Measurements from ENCODE around the gene HERC5.

HERC5 gene

DNA sequence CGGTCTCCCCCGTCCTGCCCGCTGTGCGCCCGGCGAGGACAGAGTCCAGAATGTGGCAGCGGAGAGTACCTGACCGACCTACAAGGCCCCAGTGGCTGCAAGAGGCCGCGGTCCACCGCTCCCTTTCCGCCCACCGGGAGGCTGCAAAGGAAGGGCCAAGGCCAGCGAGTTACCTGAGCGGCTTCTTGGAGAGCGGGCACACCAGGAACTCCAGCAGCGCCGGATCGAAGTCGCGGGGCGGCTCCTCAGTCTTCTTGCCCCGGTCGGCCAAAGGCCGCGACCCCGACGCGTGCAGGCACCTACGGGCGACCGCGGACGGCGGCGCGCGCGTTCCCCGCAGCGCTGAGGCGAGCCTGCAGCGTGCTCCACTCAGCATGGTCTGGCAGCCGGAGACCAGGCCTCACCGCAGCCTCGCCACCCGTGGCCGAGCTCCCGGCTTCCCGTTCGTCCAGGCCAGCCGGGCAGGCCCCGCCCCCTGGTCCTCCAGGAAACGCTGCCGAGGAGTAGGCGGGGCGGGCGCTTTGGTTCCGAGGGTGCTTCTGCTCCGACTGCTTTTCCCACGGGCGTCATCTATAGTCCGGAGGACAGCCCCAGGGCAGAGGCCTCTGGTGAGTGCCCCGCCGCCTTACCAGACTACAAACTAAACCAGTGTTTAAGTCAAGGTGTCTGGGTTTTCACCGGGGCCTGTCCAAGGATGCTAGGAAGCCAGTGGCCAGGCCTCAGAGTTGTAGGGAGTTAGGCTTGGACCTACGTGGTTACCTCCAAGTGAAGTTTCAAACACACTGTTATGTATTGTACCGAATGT lies 66.6 kb downstream of the HERC5 start, which contains the start of gene PYURF:
TSS of gene PYURF (minus strand) at position 452 of the 805 bp plus-strand sequence. CDS start at position 376, 76 bp downstream.
- DNase-seq: peak; percentile 71 to 72

DNA sequence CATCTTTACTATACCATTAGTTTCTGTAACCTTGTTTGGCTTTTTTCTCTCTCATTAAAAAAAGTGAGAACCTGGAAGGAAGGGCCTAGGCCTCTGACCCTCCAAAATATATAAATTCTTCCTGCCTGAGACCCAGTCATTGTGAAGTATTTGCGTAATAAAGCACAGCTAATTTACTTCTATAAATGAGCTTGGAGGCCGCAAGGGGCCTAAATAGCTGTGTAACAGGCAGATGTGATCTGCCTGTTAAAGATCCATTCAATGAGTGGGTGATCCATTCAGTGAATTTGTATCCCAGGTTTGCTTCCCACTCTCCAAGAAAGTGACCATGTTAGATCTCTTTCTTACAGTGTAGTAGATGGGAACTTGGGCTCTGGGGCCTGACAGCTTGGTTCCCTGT lies 67.3 kb downstream of the HERC5 start:
- DNase-seq: no peak

DNA sequence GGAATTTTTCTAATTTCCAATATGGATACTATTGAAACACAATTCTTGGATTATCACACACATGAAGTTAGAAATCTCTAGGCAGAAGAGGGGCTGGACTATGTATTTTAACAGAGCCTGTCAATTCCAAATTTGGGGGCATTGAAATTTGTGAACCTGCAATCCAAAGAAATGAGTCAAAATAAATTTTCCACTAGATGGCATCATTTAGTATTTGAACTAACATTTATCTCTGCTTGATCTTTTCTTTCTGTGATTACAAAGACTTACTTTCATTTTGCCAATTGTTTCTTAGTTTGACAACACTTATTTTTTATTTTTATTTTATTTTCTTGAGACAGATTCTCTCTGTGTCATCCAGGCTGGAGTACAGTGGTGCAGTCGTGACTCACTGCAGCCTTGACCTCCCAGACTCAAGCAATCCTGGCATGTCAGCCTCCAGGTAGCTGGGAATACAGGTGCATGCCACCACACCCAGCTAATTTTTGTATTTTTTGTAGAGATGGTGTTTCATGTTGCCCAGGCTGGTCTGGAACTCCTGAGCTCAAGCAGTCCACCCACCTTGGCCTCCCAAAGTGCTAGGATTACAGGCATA lies 69.4 kb downstream of the HERC5 start:
- DNase-seq: no peak

DNA sequence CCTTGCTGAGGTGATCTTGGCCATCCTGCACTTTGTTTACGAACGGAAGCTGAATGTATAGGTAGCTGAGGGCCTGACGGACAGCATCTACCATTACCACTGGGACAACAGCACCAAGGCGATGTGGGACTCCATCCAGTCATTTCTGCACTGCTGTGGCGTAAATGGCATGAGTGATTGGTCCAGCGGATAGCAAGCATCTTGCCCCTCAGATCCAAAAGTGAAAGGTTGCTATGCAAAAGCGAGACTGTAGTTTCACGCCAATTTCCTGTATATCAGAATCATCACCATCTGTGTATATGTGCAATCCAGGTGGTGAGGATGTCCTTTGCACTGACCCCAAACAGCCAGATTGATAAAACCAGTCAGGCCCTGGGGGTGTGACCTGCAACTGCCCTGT lies 70.9 kb downstream of the HERC5 start:
- DNase-seq: no peak

DNA sequence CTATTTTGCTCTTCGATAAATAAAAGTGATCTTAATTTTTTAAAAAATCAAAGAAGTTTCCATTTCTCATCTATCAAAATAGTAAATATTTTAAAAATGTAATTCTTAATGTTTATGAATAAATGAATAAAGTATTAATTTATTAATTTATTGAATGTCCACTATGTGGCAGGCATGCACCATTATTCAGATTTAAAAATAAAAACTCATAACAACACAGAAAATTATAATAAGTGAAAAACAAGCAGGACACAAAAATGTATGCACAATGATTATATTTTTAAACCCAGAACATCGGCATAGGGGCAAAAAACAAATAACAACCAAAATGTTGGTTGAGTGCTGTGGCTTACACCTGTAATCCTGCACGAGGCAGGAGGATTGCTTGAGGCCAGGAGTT lies 71.9 kb downstream of the HERC5 start:
- no peak for DNase-seq

DNA sequence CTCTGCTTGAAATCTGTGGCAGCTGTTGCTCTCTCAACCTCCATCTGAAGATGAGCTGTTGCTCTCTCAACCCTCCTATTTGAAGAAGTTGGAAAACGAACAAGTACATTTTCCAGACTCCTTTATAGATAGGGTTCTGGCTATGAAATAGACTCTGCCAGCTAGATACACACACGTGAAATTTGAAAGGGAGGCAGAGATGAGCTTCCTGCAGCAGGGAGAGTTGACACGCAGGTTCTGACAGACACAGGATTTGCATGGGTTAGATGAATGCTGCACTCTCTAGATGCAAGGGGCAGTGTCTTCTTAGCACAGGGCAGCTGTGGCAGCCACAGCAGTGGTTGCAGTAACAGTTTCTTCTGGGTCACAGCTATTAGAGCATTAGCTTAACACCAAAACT lies 74.6 kb downstream of the HERC5 start:
- no peak for DNase-seq

- DNase-seq: no peak
Measured at GRCh38 chr4:88533088-88533790, 76.3 kb downstream of the HERC5 start.

DNA sequence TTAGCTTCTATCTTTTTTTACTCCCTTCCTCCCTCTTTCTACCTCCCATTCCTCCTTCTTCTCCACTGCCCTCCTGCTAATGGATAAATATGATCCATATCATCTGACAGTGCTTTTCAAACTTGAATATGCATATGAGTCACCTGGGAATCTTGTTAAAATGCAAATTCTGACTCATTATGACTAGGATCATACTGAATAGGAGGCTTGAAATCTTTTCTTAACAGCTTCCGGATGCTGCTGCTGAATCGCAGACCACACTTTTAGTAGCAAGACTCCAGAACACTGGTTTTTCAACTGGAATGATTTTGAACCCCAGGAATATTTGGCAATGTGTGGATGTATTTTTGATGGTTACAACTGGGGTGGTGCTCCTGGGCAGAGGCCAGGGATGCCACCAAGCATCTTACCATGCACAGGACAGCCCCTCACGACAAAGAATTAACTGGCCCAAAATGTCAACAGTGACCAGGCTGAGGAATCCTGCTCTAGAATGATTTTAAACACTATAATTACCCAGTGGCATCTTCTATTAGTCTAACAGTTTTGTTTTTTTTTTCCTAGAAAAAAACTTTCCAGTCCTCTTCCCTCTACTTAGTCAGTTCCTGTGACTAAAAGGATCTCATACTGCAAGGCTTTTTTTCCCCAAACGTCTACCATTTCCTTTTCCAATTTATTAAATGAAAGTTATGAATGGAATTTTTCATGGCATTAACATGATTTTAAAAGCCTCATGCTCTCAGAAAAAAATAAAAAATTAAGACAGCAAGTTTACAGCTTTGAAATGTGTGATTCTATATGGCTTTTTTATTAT lies 77.2 kb downstream of the HERC5 start:
- DNase-seq: no peak

- no peak for DNase-seq
Measured at GRCh38 chr4:88535090-88535755, 78.3 kb downstream of the HERC5 start.

DNA sequence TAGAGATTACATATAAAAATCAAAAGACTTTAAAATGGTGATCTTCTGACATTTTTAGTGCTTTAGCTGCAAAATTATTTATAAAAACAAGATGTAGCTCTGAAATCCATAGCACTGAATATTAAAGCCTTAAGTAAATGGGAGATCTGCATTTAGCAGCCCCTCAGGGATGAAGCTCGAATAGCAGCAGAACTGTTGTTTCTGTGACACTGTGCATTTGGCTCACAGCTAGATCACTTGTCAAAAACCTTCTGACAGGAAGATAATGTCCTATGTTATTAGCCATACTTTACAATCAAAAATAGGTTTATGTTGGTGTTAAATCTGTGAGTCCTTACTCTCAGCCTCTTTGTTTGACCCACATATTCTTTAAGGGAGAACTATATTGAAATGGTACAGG lies 80.8 kb downstream of the HERC5 start:
- no peak for DNase-seq

DNA sequence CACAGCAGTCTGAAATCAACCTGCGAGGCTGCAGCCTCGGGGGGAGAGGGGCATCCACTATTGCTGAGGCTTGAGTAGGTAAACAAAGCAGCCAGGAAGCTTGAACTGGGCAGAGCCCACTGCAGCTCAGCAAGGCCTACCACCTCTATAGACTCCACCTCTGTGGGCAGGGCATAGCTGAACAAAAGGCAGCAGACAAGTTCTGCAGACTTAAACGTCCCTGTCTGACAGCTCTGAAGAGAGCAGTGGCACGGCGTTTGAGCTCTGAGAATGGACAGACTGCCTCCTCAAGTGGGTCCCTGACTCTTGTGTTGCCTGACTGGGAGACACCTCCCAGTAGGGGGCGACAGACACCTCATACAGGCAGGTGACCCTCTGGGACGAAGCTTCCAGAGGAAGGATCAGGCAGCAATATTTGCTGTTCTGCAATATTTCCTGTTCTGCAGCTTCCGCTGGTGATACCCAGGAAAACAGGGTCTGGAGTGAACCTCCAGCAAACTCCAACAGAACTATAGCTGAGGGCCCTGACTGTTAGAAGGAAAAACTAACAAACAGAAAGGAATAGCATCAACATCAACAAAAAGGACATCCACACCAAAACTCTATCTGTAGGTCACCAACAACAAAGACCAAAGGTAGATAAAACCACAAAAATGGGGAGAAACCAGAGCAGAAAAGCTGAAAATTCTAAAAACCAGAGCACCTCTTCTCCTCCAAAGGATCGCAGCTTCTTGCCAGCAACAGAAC lies 82.6 kb downstream of the HERC5 start:
- peak; percentile 72 to 80 for DNase-seq

GRCh38 chr4:88549815-88550214 lies 92.9 kb downstream of the HERC5 start:
- no peak for DNase-seq
